ENCODE data around the gene UGT3A2. TPM values are rescaled to one million over a fixed set of nuclear protein-coding genes. Genes with fewer than 3 reads are reported as not detected.
A peak's percentile ranks its signal among the peaks of the same experiment; 100 is the strongest.

Gene UGT3A2
- total RNA-seq, 1 donor from 2014 or later = 0.88 TPM

GRCh38 chr5:36096486-36096885 lies 29.8 kb upstream of the UGT3A2 start:
- Histone ChIP-seq H3K4me3 (ENCODE audit: low read depth, low read length) (no peak overlapping the region), H3K27me3 (ENCODE audit: control insufficient read depth, insufficient read depth, low read length) (no peaks in the 10 kb centered on the region), H3K36me3 (ENCODE audit: control insufficient read depth, insufficient read depth, low read length) (no peaks in the 10 kb centered on the region)
- no peak for DNase-seq (ENCODE audit: low read depth)
- TF ChIP-seq, protein P1, sequence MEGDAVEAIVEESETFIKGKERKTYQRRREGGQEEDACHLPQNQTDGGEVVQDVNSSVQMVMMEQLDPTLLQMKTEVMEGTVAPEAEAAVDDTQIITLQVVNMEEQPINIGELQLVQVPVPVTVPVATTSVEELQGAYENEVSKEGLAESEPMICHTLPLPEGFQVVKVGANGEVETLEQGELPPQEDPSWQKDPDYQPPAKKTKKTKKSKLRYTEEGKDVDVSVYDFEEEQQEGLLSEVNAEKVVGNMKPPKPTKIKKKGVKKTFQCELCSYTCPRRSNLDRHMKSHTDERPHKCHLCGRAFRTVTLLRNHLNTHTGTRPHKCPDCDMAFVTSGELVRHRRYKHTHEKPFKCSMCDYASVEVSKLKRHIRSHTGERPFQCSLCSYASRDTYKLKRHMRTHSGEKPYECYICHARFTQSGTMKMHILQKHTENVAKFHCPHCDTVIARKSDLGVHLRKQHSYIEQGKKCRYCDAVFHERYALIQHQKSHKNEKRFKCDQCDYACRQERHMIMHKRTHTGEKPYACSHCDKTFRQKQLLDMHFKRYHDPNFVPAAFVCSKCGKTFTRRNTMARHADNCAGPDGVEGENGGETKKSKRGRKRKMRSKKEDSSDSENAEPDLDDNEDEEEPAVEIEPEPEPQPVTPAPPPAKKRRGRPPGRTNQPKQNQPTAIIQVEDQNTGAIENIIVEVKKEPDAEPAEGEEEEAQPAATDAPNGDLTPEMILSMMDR (IDR thresholded peaks at IDR 0.05; ENCODE audit: insufficient read depth, low read length, poor library complexity, severe bottlenecking) = no peak

DNA sequence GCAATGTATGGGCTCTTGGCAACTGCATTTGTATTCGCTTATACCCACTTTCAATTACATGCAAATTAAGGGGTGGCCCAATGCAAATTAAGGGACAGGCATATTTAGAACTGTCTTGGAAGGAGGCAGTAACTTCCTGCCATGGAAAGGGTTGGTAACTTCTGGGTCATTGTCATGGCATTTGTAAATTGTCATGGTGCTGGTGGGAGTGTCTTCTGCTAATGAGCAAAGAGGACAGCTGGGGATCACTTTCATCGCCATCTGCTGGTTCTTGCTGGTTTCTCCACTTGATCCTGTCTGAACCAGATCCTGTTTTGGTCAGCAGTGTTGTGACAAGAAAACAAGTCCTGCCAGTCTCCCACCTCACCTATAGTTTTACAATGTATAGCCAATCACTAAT lies 23.3 kb upstream of the UGT3A2 start:
- TF ChIP-seq, protein P1 (IDR thresholded peaks at IDR 0.05; ENCODE audit: insufficient read depth, low read length, poor library complexity, severe bottlenecking) = peak; percentile 37
- DNase-seq (ENCODE audit: low read depth) = no peak
- H3K4me3 ChIP-seq (ENCODE audit: low read depth, low read length) = no peak overlapping the region
- no peaks in the 10 kb centered on the region for H3K27me3 ChIP-seq (ENCODE audit: control insufficient read depth, insufficient read depth, low read length)
- H3K36me3 ChIP-seq (ENCODE audit: control insufficient read depth, insufficient read depth, low read length) = no peaks in the 10 kb centered on the region

- TF ChIP-seq, protein P1 (IDR thresholded peaks at IDR 0.05; ENCODE audit: insufficient read depth, low read length, poor library complexity, severe bottlenecking) = peak; percentile 69
- no peak for DNase-seq (ENCODE audit: low read depth)
Observed at GRCh38 chr5:36079200-36079781, 12.6 kb upstream of the UGT3A2 start.

DNA sequence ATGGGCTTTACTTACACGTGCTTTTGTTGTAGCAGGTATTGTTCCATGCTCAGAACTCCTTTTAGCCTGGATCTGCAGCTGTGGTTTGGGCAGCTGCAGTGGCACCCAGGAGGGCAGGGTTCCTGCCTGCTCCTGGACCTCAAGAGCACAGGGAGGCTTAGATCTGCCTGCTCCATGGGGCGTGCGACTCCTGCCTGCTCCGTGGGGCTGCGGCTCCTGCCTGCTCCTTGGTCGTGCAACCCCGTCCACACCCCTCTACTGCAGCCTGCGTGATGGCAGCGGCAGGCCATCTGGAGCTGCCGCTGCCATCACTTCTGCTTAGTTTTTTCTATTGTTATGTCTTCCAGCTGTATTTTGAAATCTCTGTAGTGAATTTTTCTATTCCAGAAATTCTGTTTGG lies 11.7 kb upstream of the UGT3A2 start:
- DNase-seq (ENCODE audit: low read depth) = no peak
- Histone ChIP-seq H3K27me3 (ENCODE audit: control insufficient read depth, insufficient read depth, low read length) (no peaks in the 10 kb centered on the region), H3K36me3 (ENCODE audit: control insufficient read depth, insufficient read depth, low read length) (no peaks in the 10 kb centered on the region), H3K4me3 (ENCODE audit: low read depth, low read length) (no peak overlapping the region)
- TF ChIP-seq, protein P1 (IDR thresholded peaks at IDR 0.05; ENCODE audit: insufficient read depth, low read length, poor library complexity, severe bottlenecking) = no peak

More at GRCh38 chr5:36079200-36079781, 12.6 kb upstream of the UGT3A2 start:
- H3K36me3 ChIP-seq (ENCODE audit: control insufficient read depth, insufficient read depth, low read length) = no peaks in the 10 kb centered on the region
- no peak overlapping the region for H3K4me3 ChIP-seq (ENCODE audit: low read depth, low read length)
- H3K27me3 ChIP-seq (ENCODE audit: control insufficient read depth, insufficient read depth, low read length) = no peaks in the 10 kb centered on the region

- DNase-seq (ENCODE audit: low read depth) = no peak
Observed at GRCh38 chr5:36073595-36074216, 7.0 kb upstream of the UGT3A2 start.

More at GRCh38 chr5:36073595-36074216, 7.0 kb upstream of the UGT3A2 start:
- no peak overlapping the region for H3K4me3 ChIP-seq (ENCODE audit: low read depth, low read length)
- TF ChIP-seq, protein P1 (IDR thresholded peaks at IDR 0.05; ENCODE audit: insufficient read depth, low read length, poor library complexity, severe bottlenecking) = peak; percentile 8
- no peaks in the 10 kb centered on the region for H3K27me3 ChIP-seq (ENCODE audit: control insufficient read depth, insufficient read depth, low read length)
- H3K36me3 ChIP-seq (ENCODE audit: control insufficient read depth, insufficient read depth, low read length) = no peaks in the 10 kb centered on the region

Measured in kidney epithelial cell (primary cell).